Upper lobe of right lung (tissue), 1 donor: ENCODE measurements around the gene CDC42EP4. TPM values are rescaled to one million over a fixed set of nuclear protein-coding genes. Genes with fewer than 3 reads are reported as not detected.

ENCODE experiments used
- ATAC-seq: fragments of 200-7000 bp; cut with Tn5 transposase; one replicate; pipeline ENCODE4 v1.9.1; 2020; ENCODE audit warnings: mild to moderate bottlenecking, moderate library complexity
- DNase-seq: peaks from one replicate; pipeline ENCODE4 v3.0.0-alpha.2; 2020
- H3K27ac ChIP-seq: fragments of 200-600 bp; one replicate; pipeline ENCODE4 v1.8.0; 2022
- H3K27me3 ChIP-seq: fragments of 200-600 bp; one replicate; pipeline ENCODE4 v1.8.0; 2022; ENCODE audit warnings: mild to moderate bottlenecking
- H3K36me3 ChIP-seq: fragments of 200-600 bp; one replicate; pipeline ENCODE4 v1.8.0; 2022
- H3K4me1 ChIP-seq: fragments of 200-600 bp; one replicate; pipeline ENCODE4 v1.8.0; 2022
- H3K4me3 ChIP-seq: fragments of 200-600 bp; one replicate; pipeline ENCODE4 v1.8.0; 2022; ENCODE audit warnings: mild to moderate bottlenecking
- H3K9me3 ChIP-seq: fragments of 200-600 bp; one replicate; pipeline ENCODE4 v1.8.0; 2022
- intact Hi-C: fragments of 100-400 bp; cut with DNase I; formaldehyde crosslinking; loops from one replicate; pipeline ENCODE4 v1.11.0; 2022
- total RNA-seq: library from RNA; stranded (reverse); fragmentation: NEBNext Ultra II Directional; extraction: Animal tissue kit (Norgen Biotek cat#: 25700); gene quantifications from one replicate; pipeline ENCODE4 v1.2.1, GENCODE V29; 2021
- TF ChIP-seq, protein P1 (sequence below): fragments of 200-600 bp; IDR thresholded peaks from one replicate; pipeline ENCODE4 v1.8.0; 2022; ENCODE audit warnings: antibody characterized with exemption
- donor health status: DM: no; HTN: yes; CAD: no; lungs with severe emphysema.

CDC42EP4 gene
- total RNA-seq, 1 donor from 2014 or later: 59.0 TPM

DNA sequence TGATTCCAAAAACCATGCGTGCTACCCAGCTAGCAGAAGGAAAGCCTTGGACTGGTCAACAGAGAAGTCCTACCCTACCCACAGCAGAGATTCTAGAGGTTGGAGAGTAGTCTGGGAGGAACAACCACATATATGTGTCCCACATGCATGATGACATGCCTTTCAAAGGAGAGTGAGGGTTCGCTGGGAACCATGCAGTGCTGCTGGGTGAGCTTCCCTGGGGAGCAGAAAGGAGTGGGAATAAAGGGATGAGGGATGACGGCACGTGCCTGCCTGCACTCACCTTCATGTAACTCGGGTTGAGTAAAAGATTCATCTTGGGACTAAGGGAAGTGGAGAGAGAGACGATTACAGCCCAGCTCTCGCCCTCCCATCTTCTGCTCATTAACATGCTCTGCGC lies 59.9 kb downstream of the CDC42EP4 start:
- Histone ChIP-seq H3K4me3 (no peak overlapping the region), H3K36me3 (peaks cover 20% of the 10 kb centered on the region), H3K9me3 (no peaks in the 10 kb centered on the region), H3K27me3 (no peaks in the 10 kb centered on the region), H3K4me1 (no peaks in the 10 kb centered on the region), H3K27ac (no peak overlapping the region)
- DNase-seq: no peak
- intact Hi-C loops: no loop called here
- TF ChIP-seq, protein P1, sequence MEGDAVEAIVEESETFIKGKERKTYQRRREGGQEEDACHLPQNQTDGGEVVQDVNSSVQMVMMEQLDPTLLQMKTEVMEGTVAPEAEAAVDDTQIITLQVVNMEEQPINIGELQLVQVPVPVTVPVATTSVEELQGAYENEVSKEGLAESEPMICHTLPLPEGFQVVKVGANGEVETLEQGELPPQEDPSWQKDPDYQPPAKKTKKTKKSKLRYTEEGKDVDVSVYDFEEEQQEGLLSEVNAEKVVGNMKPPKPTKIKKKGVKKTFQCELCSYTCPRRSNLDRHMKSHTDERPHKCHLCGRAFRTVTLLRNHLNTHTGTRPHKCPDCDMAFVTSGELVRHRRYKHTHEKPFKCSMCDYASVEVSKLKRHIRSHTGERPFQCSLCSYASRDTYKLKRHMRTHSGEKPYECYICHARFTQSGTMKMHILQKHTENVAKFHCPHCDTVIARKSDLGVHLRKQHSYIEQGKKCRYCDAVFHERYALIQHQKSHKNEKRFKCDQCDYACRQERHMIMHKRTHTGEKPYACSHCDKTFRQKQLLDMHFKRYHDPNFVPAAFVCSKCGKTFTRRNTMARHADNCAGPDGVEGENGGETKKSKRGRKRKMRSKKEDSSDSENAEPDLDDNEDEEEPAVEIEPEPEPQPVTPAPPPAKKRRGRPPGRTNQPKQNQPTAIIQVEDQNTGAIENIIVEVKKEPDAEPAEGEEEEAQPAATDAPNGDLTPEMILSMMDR: no peak
- no peak for ATAC-seq

DNA sequence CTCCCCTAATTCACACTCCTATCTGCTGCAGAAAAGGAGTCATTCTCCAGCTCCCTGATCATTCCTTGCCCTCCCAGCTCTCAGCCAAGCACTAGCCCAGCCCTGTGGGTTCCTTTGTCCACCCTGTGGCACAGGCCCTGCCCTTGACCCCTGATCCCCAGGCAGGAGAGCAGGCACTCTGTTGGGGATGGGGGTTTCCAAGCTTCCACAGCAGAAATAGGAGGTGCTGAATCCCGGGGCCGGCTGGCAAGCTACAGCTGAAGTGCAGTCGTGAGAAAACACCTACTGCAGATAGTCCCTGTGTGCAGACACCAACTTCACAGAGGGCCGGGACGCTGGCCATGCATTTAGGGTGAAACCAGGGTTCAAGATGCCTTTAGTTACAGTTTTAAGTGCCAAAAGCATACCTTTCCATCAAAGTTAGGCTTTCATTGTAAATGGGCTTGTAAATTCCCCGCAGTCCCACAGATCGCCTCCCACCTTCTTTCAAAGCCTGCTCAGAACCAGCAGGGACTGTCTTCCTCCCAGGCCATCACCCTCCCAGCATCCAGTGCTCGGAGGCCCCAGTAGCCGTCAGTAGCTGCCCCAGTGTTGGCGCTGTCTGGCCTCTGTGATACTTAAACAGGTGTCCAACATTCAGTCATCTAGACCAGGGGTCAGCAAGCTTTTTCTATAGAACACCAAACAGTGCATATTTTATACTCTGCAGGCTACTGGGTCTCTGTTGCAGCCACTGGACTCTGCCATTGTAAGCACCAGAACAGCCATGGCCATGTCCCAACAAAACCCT lies 60.8 kb downstream of the CDC42EP4 start:
- Histone ChIP-seq H3K27ac (no peak overlapping the region), H3K4me3 (no peak overlapping the region), H3K4me1 (no peaks in the 10 kb centered on the region), H3K9me3 (no peaks in the 10 kb centered on the region), H3K36me3 (peaks cover 22% of the 10 kb centered on the region), H3K27me3 (no peaks in the 10 kb centered on the region)
- TF ChIP-seq, protein P1: no peak
- DNase-seq (no peak), ATAC-seq (no peak)
- intact Hi-C loops: no loop called here

DNA sequence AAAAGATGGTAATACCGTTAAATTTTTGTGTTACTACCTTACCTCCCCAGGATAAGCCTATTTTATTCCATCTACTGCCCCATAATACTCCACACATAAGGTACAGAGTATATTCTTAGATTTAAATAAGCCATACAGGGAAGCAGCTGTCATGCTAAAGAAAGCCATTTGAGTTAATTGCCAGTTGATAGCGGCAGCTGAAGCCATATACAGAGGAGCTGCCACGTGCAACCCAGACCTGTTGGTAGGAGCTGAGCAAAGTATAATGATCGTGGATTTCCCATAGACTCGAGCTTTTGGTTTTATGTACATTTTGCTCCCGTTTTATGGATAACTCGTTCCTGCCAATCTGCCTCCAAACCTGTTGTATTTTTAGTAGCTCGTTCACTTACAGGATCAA lies 62.1 kb downstream of the CDC42EP4 start:
- no peaks in the 10 kb centered on the region for H3K27me3 ChIP-seq
- intact Hi-C loops: no loop called here
- no peaks in the 10 kb centered on the region for H3K9me3 ChIP-seq
- TF ChIP-seq, protein P1: no peak
- DNase-seq (no peak), ATAC-seq (no peak)
- H3K36me3 ChIP-seq: peaks cover 34% of the 10 kb centered on the region
- no peak overlapping the region for H3K27ac ChIP-seq
- no peak overlapping the region for H3K4me3 ChIP-seq
- no peaks in the 10 kb centered on the region for H3K4me1 ChIP-seq

DNA sequence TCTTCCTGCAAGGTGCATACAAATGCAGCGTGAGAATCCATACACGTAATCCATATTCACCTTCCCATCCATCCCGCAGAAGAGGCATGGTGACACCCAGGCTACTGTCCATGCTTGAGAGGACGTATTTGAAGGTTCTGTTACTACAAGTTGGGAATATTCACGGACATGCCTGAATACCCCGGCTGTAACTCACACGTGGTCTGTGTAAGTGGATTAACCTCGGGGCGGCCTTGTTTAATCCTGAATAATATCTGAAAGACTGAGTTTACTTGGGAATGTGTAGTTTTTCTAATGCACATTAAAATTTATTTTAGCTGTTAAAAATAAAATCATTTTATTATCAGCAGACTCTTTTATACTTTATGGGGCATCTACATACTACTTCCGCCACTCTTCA lies 63.3 kb downstream of the CDC42EP4 start:
- DNase-seq: no peak
- ATAC-seq: no peak
- Histone ChIP-seq H3K27me3 (no peaks in the 10 kb centered on the region), H3K36me3 (peaks cover 43% of the 10 kb centered on the region), H3K4me3 (no peak overlapping the region), H3K9me3 (no peaks in the 10 kb centered on the region), H3K27ac (no peak overlapping the region), H3K4me1 (no peaks in the 10 kb centered on the region)
- TF ChIP-seq, protein P1: no peak
- intact Hi-C loops: no loop called here

DNA sequence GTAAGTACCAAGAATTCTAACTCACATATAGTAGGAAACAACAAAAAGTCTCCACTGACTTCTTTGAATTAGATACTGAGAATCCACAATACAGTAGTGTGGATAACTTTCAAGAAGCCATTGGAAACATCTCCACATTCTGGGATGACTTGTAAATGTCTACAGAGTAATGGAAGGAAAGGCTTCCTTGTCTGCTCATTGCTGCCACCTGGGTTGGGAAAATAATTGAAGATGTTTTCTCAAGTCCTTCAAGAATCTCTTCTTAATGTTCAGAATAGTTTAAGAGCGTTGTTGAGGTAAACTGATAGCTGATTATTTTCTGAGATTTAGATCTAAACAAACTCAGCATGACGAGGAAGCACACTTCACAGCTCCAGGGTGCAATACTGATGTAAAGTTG lies 64.1 kb downstream of the CDC42EP4 start:
- intact Hi-C loops: no loop called here
- TF ChIP-seq, protein P1: peak; percentile 12
- Histone ChIP-seq H3K4me3 (no peak overlapping the region), H3K4me1 (no peaks in the 10 kb centered on the region), H3K36me3 (peaks cover 50% of the 10 kb centered on the region), H3K27me3 (no peaks in the 10 kb centered on the region), H3K27ac (no peak overlapping the region), H3K9me3 (no peaks in the 10 kb centered on the region)
- ATAC-seq (no peak), DNase-seq (no peak)
